ENCODE data around the gene C11orf21. TPM values are rescaled to one million over a fixed set of nuclear protein-coding genes. Genes with fewer than 3 reads are reported as not detected.

The C11orf21 gene
- total RNA-seq, 1 experiment from 2014 or later: not detected

DNA sequence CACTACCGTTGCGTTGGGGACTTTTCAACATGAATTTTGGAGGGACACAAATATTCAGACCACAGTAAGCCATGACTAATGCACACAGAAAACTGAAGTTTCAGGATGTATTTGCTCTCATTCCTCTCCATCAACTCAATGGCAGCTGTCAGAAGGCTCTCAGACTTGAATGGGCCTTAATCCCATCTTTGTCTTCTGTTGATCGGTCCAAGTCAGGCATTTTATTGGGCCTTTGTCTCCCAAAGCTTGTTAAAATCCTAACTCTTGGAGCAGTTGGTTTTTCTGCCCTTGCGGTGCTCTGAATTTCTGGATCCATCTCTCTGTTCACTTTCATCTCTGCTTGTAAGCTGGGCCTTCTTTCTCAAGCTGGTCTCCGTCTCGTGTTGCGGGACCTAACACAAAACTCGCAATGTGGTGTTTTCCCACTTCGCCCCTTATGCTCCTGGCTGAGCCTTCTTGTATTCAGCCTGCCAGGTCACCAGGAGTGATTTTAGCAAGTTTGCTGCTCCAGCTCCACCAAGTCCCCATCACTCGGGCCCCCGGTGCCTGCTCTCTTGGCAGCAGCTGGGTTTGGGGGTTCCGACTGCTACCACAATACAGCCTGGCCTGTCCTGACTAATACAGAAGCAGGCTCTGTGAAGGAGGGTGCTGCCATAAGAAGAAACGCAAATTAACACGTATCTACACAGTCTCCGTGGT, 27.1 kb upstream of the C11orf21 start:
- Histone ChIP-seq H3K9me3 (ENCODE audit: low read length) (no peaks in the 10 kb centered on the region), H3K27me3 (ENCODE audit: low read length) (no peaks in the 10 kb centered on the region), H3K27ac (ENCODE audit: low read length) (no peak overlapping the region), H3K4me1 (ENCODE audit: low read length) (no peaks in the 10 kb centered on the region), H4K20me1 (ENCODE audit: insufficient read depth, low read depth, low read length) (no peaks in the 10 kb centered on the region), H3K9ac (ENCODE audit: low read length) (no peak overlapping the region), H3K79me2 (ENCODE audit: low read length) (no peaks in the 10 kb centered on the region), H2AFZ (ENCODE audit: low read length) (no peak overlapping the region), H3K4me3 (ENCODE audit: low read length) (no peak overlapping the region), H3K36me3 (ENCODE audit: insufficient read depth, low read length) (no peaks in the 10 kb centered on the region), H3K4me2 (ENCODE audit: low read depth, low read length, poor library complexity, severe bottlenecking) (no peak overlapping the region), H3K9me2 (replicated peaks; ENCODE audit: insufficient read depth, low read length) (no peaks in the 10 kb centered on the region)
- DNase-seq: no peak

DNA sequence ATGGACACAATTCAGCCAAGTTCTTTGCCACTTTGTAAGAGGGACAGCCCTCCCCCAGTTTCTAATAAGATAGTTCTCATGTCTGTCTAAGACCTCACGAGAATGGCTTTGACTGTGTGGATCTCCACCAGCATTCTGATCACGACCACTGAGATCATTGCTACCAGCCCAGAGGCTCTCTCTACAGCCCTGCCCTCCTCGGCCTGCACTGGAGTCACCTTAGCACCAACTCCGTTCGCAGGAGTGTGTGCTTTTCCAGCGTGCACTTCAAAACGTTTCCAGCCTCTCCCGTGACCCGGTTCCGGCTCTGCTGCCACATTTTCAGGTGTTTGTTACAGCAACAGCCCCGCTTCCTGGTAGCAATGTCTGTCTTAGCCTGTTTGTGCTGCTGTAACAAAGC, 26.3 kb upstream of the C11orf21 start:
- no peaks in the 10 kb centered on the region for H3K27me3 ChIP-seq (ENCODE audit: low read length)
- H3K9me2 ChIP-seq (replicated peaks; ENCODE audit: insufficient read depth, low read length): no peaks in the 10 kb centered on the region
- H2AFZ ChIP-seq (ENCODE audit: low read length): no peak overlapping the region

DNA sequence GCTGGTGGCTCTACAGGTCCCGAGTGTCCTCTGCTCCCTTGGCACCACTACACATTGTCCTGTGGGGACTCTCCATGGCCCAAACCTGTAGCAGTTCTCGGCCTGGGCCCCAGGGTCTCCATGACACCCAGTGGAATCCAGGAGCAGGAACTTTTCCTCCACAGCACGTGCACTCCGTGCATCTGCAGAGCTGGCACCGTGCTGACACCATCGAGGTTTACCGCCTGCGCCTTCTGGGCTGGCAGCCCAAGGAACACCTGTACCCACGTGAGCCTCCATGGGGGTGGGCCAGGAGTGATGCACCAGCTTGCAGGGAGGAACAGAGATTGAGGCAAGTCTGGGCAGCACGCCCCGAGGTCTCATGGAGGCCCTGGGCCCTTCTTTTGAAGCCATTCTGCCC, 25.3 kb upstream of the C11orf21 start:
- H3K79me2 ChIP-seq (ENCODE audit: low read length): no peaks in the 10 kb centered on the region
- no peak overlapping the region for H3K4me3 ChIP-seq (ENCODE audit: low read length)
- H3K4me1 ChIP-seq (ENCODE audit: low read length): no peaks in the 10 kb centered on the region
- no peak for DNase-seq
- no peaks in the 10 kb centered on the region for H4K20me1 ChIP-seq (ENCODE audit: insufficient read depth, low read depth, low read length)
- H3K9ac ChIP-seq (ENCODE audit: low read length): no peak overlapping the region
- no peaks in the 10 kb centered on the region for H3K27me3 ChIP-seq (ENCODE audit: low read length)
- H3K36me3 ChIP-seq (ENCODE audit: insufficient read depth, low read length): no peaks in the 10 kb centered on the region
- H3K9me2 ChIP-seq (replicated peaks; ENCODE audit: insufficient read depth, low read length): no peaks in the 10 kb centered on the region
- H3K27ac ChIP-seq (ENCODE audit: low read length): no peak overlapping the region
- H3K4me2 ChIP-seq (ENCODE audit: low read depth, low read length, poor library complexity, severe bottlenecking): no peak overlapping the region
- H2AFZ ChIP-seq (ENCODE audit: low read length): no peak overlapping the region
- no peaks in the 10 kb centered on the region for H3K9me3 ChIP-seq (ENCODE audit: low read length)

More for the DNA sequence above, 26.3 kb upstream of the C11orf21 start:
- Histone ChIP-seq H3K9ac (ENCODE audit: low read length) (no peak overlapping the region), H3K9me3 (ENCODE audit: low read length) (no peaks in the 10 kb centered on the region), H3K4me1 (ENCODE audit: low read length) (no peaks in the 10 kb centered on the region), H3K79me2 (ENCODE audit: low read length) (no peaks in the 10 kb centered on the region), H3K4me3 (ENCODE audit: low read length) (no peak overlapping the region), H3K36me3 (ENCODE audit: insufficient read depth, low read length) (no peaks in the 10 kb centered on the region), H3K4me2 (ENCODE audit: low read depth, low read length, poor library complexity, severe bottlenecking) (no peak overlapping the region), H4K20me1 (ENCODE audit: insufficient read depth, low read depth, low read length) (no peaks in the 10 kb centered on the region), H3K27ac (ENCODE audit: low read length) (no peak overlapping the region)
- no peak for DNase-seq

DNA sequence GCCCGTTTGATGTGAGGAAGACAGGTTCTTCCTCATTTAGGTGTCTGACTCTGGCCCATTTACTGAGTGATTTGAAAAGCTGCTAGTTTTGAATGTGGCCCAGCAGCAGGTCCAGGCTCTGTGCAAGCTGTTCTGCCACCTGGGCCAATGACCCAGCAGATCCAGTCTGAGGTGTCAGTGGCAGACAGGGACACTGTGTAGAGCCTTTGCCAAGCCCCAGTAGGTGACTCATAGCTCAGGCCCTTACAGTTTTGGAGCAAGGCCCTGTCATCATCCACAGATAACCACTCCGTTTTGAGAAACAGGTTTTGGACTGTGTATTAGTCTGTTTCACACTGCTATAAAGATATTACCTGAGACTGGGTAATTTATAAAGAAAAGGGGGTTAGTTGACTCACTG, 24.0 kb upstream of the C11orf21 start:
- H3K27ac ChIP-seq (ENCODE audit: low read length): no peak overlapping the region
- no peak overlapping the region for H3K9ac ChIP-seq (ENCODE audit: low read length)
- H3K9me2 ChIP-seq (replicated peaks; ENCODE audit: insufficient read depth, low read length): no peaks in the 10 kb centered on the region
- H3K79me2 ChIP-seq (ENCODE audit: low read length): no peaks in the 10 kb centered on the region
- DNase-seq: no peak
- no peaks in the 10 kb centered on the region for H3K9me3 ChIP-seq (ENCODE audit: low read length)
- H2AFZ ChIP-seq (ENCODE audit: low read length): no peak overlapping the region
- no peaks in the 10 kb centered on the region for H3K36me3 ChIP-seq (ENCODE audit: insufficient read depth, low read length)
- H3K4me2 ChIP-seq (ENCODE audit: low read depth, low read length, poor library complexity, severe bottlenecking): no peak overlapping the region
- no peak overlapping the region for H3K4me3 ChIP-seq (ENCODE audit: low read length)
- no peaks in the 10 kb centered on the region for H3K4me1 ChIP-seq (ENCODE audit: low read length)
- H4K20me1 ChIP-seq (ENCODE audit: insufficient read depth, low read depth, low read length): no peaks in the 10 kb centered on the region
- H3K27me3 ChIP-seq (ENCODE audit: low read length): no peaks in the 10 kb centered on the region

DNA sequence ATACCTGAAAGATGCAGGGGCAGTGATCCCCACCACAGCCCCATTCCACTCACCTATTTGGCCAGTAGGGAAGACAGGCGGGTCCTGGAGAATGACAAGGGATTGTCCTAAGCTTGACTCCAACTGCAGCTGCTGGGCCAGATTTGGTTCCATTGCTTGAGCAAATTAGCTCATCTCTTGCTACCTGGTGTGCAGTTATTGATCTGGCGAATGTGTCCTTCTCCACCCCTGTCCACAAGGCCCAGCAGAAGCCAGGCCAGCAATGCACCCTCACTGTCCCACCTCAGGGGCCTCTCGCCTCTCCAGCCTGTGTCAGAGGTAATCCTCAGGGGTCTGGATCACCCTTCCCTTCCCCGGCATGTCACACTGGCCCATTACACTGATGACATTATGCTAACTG, 23.4 kb upstream of the C11orf21 start:
- Histone ChIP-seq H3K79me2 (ENCODE audit: low read length) (no peaks in the 10 kb centered on the region), H3K4me2 (ENCODE audit: low read depth, low read length, poor library complexity, severe bottlenecking) (no peak overlapping the region), H3K27ac (ENCODE audit: low read length) (no peak overlapping the region), H3K9ac (ENCODE audit: low read length) (no peak overlapping the region), H3K27me3 (ENCODE audit: low read length) (no peaks in the 10 kb centered on the region), H4K20me1 (ENCODE audit: insufficient read depth, low read depth, low read length) (no peaks in the 10 kb centered on the region), H3K4me1 (ENCODE audit: low read length) (no peaks in the 10 kb centered on the region), H3K9me3 (ENCODE audit: low read length) (no peaks in the 10 kb centered on the region), H3K36me3 (ENCODE audit: insufficient read depth, low read length) (no peaks in the 10 kb centered on the region), H3K9me2 (replicated peaks; ENCODE audit: insufficient read depth, low read length) (no peaks in the 10 kb centered on the region), H3K4me3 (ENCODE audit: low read length) (no peak overlapping the region), H2AFZ (ENCODE audit: low read length) (no peak overlapping the region)
- DNase-seq: no peak

DNA sequence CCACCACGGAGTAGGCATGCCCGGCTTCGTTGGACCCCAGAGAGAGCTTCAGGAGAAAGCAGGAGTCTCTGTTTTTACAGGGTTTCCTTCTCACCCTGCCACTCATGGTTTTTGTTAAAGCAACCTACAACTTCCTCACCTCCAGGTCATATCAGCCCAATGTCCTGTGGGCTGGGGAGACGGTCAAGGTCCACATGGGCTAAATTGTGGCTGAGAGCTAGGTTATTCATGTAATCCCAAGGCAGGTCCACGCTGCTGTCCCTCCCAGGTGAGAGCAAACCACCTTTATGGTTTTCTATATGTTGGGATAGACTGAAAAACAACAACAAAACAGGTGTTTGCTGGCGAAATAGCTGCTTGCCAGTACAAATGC, 19.6 kb upstream of the C11orf21 start:
- Histone ChIP-seq H4K20me1 (ENCODE audit: insufficient read depth, low read depth, low read length) (no peaks in the 10 kb centered on the region), H3K79me2 (ENCODE audit: low read length) (no peaks in the 10 kb centered on the region), H3K9ac (ENCODE audit: low read length) (no peak overlapping the region), H3K27ac (ENCODE audit: low read length) (no peak overlapping the region), H3K9me3 (ENCODE audit: low read length) (no peaks in the 10 kb centered on the region), H3K36me3 (ENCODE audit: insufficient read depth, low read length) (no peaks in the 10 kb centered on the region), H3K4me2 (ENCODE audit: low read depth, low read length, poor library complexity, severe bottlenecking) (no peak overlapping the region), H3K9me2 (replicated peaks; ENCODE audit: insufficient read depth, low read length) (no peaks in the 10 kb centered on the region), H3K4me1 (ENCODE audit: low read length) (no peaks in the 10 kb centered on the region), H2AFZ (ENCODE audit: low read length) (no peak overlapping the region), H3K4me3 (ENCODE audit: low read length) (no peak overlapping the region), H3K27me3 (ENCODE audit: low read length) (no peaks in the 10 kb centered on the region)
- no peak for DNase-seq

DNA sequence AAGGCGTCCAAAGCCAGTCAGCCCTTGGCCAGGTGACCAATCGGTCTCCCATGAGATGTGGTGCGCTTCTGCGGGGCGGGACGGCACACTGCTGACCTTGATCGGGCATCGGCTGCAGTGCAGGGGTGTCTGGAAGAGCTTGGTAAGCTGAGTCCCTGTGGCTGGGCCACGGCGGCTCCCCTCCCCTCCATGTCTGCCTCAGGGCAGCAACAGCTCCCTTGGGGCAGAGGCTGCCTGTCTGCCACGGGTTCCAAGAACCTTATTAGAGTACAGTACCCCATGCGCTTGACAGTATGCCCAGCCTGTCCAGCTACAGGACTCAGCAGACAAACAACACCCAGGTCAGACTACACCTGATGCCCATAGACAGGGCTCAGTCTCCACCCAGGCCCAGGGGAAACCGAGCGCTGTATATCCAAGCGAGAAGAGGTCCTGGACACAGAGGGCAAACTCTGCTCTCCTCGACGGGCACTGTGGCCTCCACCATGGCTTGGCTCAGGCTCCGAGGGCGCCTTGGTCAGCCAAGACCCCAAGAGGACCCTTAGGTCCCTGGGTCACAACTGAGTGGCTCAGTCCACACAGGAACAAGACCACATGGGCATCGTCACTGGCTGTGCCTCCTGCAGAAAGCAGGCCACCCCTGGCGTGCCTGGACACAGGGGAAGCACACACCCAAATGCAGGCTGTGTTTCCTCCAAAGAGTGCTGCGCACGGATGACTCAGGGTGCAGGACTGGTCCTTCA, 19.0 kb upstream of the C11orf21 start:
- Histone ChIP-seq H3K9ac (ENCODE audit: low read length) (no peak overlapping the region), H3K4me3 (ENCODE audit: low read length) (no peak overlapping the region), H3K4me1 (ENCODE audit: low read length) (no peaks in the 10 kb centered on the region), H3K9me2 (replicated peaks; ENCODE audit: insufficient read depth, low read length) (no peaks in the 10 kb centered on the region), H3K36me3 (ENCODE audit: insufficient read depth, low read length) (no peaks in the 10 kb centered on the region), H2AFZ (ENCODE audit: low read length) (no peak overlapping the region), H3K27me3 (ENCODE audit: low read length) (no peaks in the 10 kb centered on the region), H4K20me1 (ENCODE audit: insufficient read depth, low read depth, low read length) (no peaks in the 10 kb centered on the region), H3K4me2 (ENCODE audit: low read depth, low read length, poor library complexity, severe bottlenecking) (no peak overlapping the region), H3K27ac (ENCODE audit: low read length) (no peak overlapping the region), H3K9me3 (ENCODE audit: low read length) (no peaks in the 10 kb centered on the region), H3K79me2 (ENCODE audit: low read length) (no peaks in the 10 kb centered on the region)
- no peak for DNase-seq

DNA sequence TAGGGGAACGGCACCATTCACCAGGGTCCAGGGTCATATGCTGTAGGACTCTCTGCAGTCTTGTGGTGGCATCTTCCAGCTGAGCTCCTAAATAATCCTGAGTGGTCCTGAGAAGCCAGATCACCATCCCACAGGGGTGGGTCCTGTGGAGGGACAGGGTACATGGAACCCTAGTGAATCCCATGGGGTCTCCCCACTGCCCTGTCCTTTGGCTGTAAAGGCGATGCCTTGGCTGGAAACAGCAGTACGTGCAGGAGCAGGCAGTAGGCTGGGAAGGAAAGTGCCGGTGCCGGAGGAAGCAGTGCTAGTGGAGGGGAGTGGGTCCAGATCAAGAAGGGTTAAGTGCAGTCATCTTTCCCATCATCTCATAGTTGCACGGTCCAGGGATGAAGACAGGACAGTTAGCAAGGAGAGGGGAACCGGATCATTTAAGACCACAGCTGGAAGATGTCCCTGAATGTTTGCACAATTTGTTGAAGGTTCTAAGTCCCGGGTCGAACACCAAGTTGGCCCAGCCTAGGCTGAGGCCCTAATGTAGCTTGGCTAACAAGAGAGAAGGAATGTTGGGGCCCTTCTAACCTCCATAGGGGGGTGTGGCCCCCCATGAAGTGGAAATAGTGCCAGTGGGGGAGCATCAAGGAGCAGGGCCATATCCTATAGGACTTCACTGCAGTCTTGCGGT, 18.2 kb upstream of the C11orf21 start:
- DNase-seq: no peak
- no peak overlapping the region for H3K27ac ChIP-seq (ENCODE audit: low read length)
- H3K4me2 ChIP-seq (ENCODE audit: low read depth, low read length, poor library complexity, severe bottlenecking): no peak overlapping the region
- H3K27me3 ChIP-seq (ENCODE audit: low read length): no peaks in the 10 kb centered on the region
- no peaks in the 10 kb centered on the region for H3K9me3 ChIP-seq (ENCODE audit: low read length)
- no peaks in the 10 kb centered on the region for H3K79me2 ChIP-seq (ENCODE audit: low read length)
- H4K20me1 ChIP-seq (ENCODE audit: insufficient read depth, low read depth, low read length): no peaks in the 10 kb centered on the region
- no peaks in the 10 kb centered on the region for H3K9me2 ChIP-seq (replicated peaks; ENCODE audit: insufficient read depth, low read length)
- no peak overlapping the region for H2AFZ ChIP-seq (ENCODE audit: low read length)
- H3K36me3 ChIP-seq (ENCODE audit: insufficient read depth, low read length): no peaks in the 10 kb centered on the region
- no peaks in the 10 kb centered on the region for H3K4me1 ChIP-seq (ENCODE audit: low read length)
- no peak overlapping the region for H3K9ac ChIP-seq (ENCODE audit: low read length)
- no peak overlapping the region for H3K4me3 ChIP-seq (ENCODE audit: low read length)
